DND-41 (cell line): ENCODE data around the gene ESYT2.
"Not testable (repeated sequence)": the region's sequence is repeated elsewhere in the genome, so short reads cannot be mapped to it uniquely, and the experiment has no call there.

ENCODE experiments used
- ATAC-seq: fragments of 200-7000 bp; cut with Tn5 transposase; 3 replicates; pipeline ENCODE4 v1.9.1; 2021; ENCODE audit warnings: low read depth; ENCODE audit not compliant: insufficient read depth
- DNase-seq: peaks from one replicate; pipeline ENCODE4 v3.0.0-alpha.2; 2020
- H2AFZ ChIP-seq: 2 replicates; pipeline ENCODE4 v1.6.0; 2012; ENCODE audit warnings: low read depth, low read length
- H3K27ac ChIP-seq: 2 replicates; pipeline ENCODE4 v1.5.1; 2012; ENCODE audit warnings: low read length, inconsistent platforms
- H3K27me3 ChIP-seq: fragments of 200-600 bp; sonication (generic); 2 replicates; pipeline ENCODE4 v1.6.0; 2012; ENCODE audit warnings: low read length, mild to moderate bottlenecking, inconsistent platforms; ENCODE audit not compliant: insufficient read depth, poor library complexity
- H3K36me3 ChIP-seq: 2 replicates; pipeline ENCODE4 v1.5.1; 2012; ENCODE audit warnings: low read length, inconsistent platforms; ENCODE audit not compliant: insufficient read depth
- H3K4me1 ChIP-seq: 2 replicates; pipeline ENCODE4 v1.5.1; 2012; ENCODE audit warnings: mild to moderate bottlenecking, low read length; ENCODE audit not compliant: insufficient read depth
- H3K4me2 ChIP-seq: 2 replicates; pipeline ENCODE4 v1.6.0; 2012; ENCODE audit warnings: mild to moderate bottlenecking, moderate library complexity, low read length, inconsistent platforms; ENCODE audit not compliant: insufficient read depth
- H3K4me3 ChIP-seq, 2 experiments: fragments of 200-600 bp in 1 of 2; shearing (Covaris generic) in 1 of 2; 2 replicates each; pipeline ENCODE4 v1.5.1; 2012 to 2016; ENCODE audit warnings: inconsistent platforms in 2 of 2, low read length in 2 of 2, mild to moderate bottlenecking in 2 of 2, low read depth in 1 of 2, moderate library complexity in 1 of 2
- H3K79me2 ChIP-seq: 2 replicates; pipeline ENCODE4 v1.6.0; 2012; ENCODE audit warnings: low read length, inconsistent platforms; ENCODE audit not compliant: insufficient read depth
- H3K9ac ChIP-seq: 2 replicates; pipeline ENCODE4 v1.6.0; 2012; ENCODE audit warnings: low read depth, mild to moderate bottlenecking, inconsistent platforms, low read length, moderate library complexity
- H3K9me3 ChIP-seq: 2 replicates; pipeline ENCODE4 v1.5.1; 2012; ENCODE audit warnings: low read length, moderate library complexity, mild to moderate bottlenecking, inconsistent platforms; ENCODE audit not compliant: insufficient read depth, severe bottlenecking
- H4K20me1 ChIP-seq: 2 replicates; pipeline ENCODE4 v1.6.0; 2012; ENCODE audit warnings: low read length; ENCODE audit not compliant: insufficient read depth
- EZH2 ChIP-seq: IDR thresholded peaks from 3 replicates; pipeline ENCODE4 v1.6.1; 2012; ENCODE audit warnings: borderline replicate concordance, low read depth, mild to moderate bottlenecking, moderate library complexity, low read length, inconsistent platforms; ENCODE audit not compliant: severe bottlenecking
- TF ChIP-seq, protein P1 (sequence below): IDR thresholded peaks from 2 replicates; pipeline ENCODE4 v1.5.1; 2012; ENCODE audit warnings: borderline replicate concordance, low read length, moderate library complexity, mild to moderate bottlenecking; ENCODE audit not compliant: poor library complexity, severe bottlenecking; ENCODE audit errors: extremely low read depth

Gene ESYT2

DNA sequence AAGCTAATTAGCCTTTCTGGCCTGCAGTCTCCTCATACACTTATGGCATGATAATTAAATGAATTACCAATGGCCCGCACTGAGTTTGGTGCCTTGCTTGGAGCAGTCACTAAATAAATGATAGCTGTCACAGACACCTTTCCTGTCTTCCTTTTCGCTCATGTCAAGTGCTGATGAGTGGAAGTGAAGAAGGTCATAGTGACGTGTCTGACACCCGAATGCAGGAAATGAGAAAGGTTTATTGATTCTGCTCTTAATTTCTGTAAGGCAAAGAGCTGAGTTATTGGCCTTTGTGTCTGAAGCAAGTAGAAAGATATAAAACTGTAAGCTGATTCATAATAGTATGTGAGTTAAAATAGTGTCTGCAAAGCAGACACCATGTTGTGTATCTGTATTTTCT is 13.2 kb upstream of the ESYT2 start:
- no peaks in the 10 kb centered on the region for H3K27me3 ChIP-seq
- H3K4me2 ChIP-seq: no peak overlapping the region
- peaks cover 12% of the 10 kb centered on the region for H3K9me3 ChIP-seq
- H3K27ac ChIP-seq: no peak overlapping the region
- H2AFZ ChIP-seq: no peak overlapping the region
- H3K4me3 ChIP-seq: no peak overlapping the region
- ATAC-seq (no peak), DNase-seq (no peak)
- H3K36me3 ChIP-seq: no peaks in the 10 kb centered on the region
- H3K79me2 ChIP-seq: no peaks in the 10 kb centered on the region
- no peaks in the 10 kb centered on the region for H4K20me1 ChIP-seq
- TF ChIP-seq, protein P1, sequence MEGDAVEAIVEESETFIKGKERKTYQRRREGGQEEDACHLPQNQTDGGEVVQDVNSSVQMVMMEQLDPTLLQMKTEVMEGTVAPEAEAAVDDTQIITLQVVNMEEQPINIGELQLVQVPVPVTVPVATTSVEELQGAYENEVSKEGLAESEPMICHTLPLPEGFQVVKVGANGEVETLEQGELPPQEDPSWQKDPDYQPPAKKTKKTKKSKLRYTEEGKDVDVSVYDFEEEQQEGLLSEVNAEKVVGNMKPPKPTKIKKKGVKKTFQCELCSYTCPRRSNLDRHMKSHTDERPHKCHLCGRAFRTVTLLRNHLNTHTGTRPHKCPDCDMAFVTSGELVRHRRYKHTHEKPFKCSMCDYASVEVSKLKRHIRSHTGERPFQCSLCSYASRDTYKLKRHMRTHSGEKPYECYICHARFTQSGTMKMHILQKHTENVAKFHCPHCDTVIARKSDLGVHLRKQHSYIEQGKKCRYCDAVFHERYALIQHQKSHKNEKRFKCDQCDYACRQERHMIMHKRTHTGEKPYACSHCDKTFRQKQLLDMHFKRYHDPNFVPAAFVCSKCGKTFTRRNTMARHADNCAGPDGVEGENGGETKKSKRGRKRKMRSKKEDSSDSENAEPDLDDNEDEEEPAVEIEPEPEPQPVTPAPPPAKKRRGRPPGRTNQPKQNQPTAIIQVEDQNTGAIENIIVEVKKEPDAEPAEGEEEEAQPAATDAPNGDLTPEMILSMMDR: no peak
- H3K9ac ChIP-seq: no peak overlapping the region
- H3K4me1 ChIP-seq: peaks cover 11% of the 10 kb centered on the region

DNA sequence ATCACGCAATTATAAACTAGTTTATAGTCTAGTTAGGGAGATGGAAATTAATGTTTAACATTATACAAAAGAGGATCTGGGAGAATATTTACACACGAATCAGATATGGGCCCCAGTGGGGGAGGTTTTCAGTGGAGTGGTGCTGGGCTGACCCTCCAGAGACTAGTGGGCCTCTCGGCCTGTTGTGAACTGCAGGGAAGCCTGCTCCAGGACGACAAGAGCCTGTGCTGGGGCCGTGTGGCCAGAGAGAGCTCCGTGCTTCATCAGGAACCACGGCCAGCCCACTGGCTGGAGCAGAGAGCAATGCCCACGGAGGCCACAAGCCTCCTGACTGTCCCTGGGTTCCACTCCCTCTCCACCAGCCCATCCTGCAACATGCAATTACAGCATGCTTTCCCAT is 11.3 kb upstream of the ESYT2 start:
- Histone ChIP-seq H3K27ac (no peak overlapping the region), H2AFZ (no peak overlapping the region), H3K27me3 (no peaks in the 10 kb centered on the region), H3K4me3 (no peak overlapping the region), H3K9ac (no peak overlapping the region), H3K4me2 (no peak overlapping the region), H3K9me3 (no peaks in the 10 kb centered on the region), H3K79me2 (no peaks in the 10 kb centered on the region), H3K4me1 (no peaks in the 10 kb centered on the region), H3K36me3 (no peaks in the 10 kb centered on the region), H4K20me1 (no peaks in the 10 kb centered on the region)
- TF ChIP-seq EZH2: no peak
- TF ChIP-seq, protein P1: no peak
- DNase-seq (no peak), ATAC-seq (no peak)

DNA sequence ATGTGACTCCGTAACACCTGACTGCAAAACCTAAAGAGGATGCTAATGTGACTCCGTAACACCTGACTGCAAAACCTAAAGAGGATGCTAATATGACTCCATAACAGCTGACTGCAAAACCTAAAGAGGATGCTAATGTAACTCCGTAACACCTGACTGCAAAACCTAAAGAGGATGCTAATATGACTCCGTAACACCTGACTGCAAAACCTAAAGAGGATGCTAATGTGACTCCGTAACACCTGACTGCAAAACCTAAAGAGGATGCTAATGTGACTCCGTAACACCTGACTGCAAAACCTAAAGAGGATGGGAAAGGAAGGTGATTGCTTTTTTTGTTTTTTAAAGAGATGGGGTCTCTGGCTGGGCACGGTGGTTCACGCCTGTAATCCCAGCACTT is 9.9 kb upstream of the ESYT2 start:
- DNase-seq, ATAC-seq, H3K79me2 ChIP-seq, H3K9ac ChIP-seq, H3K9me3 ChIP-seq, H2AFZ ChIP-seq, H3K36me3 ChIP-seq, H3K4me2 ChIP-seq, H3K27me3 ChIP-seq, H4K20me1 ChIP-seq, H3K4me3 ChIP-seq, H3K27ac ChIP-seq, H3K4me1 ChIP-seq: not testable (repeated sequence)

DNA sequence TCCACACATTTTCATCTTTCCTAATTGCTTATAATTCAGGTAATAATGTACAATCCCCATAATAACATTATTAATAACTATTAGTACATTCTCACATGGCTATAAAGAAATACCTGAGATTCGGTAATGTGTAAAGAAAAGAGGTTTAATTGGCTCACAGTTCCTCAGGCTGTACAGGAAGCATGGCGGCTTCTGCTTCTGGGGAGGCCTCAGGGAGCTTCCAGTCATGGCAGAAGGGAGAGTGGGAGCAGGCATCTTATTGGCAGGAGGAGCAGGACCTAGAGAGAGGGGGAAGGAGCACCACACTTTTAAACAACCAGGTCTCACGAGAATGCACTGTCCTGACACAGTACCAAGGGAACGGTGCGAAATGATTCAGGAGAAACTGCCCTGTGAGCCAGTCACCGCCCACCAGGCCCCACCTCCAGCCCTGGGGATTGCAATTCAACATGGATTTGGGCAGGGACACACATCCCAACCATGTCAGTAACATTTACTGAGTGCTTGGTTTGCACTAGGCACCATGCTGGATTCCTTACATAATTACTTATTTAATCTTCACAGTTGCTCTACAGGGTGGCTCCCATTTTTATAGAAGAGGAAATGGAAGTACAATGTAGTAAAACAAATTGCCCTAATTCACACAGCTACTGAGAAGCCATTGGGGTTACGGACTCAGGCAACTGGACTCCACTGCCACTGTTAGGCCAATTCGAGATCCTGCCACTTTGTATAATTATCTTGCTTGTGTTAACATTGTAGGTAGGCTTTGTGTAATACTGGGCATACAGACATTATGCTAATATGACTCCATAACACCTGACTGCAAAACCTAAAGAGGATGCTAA is 8.7 kb upstream of the ESYT2 start:
- no peak for ATAC-seq
- no peak overlapping the region for H3K4me3 ChIP-seq
- TF ChIP-seq, protein P1: no peak
- no peak for TF ChIP-seq EZH2
- H3K79me2 ChIP-seq: no peaks in the 10 kb centered on the region
- H2AFZ ChIP-seq: no peak overlapping the region
- H4K20me1 ChIP-seq: no peaks in the 10 kb centered on the region
- H3K4me1 ChIP-seq: no peaks in the 10 kb centered on the region
- DNase-seq: no peak
- H3K36me3 ChIP-seq: no peaks in the 10 kb centered on the region
- H3K9me3 ChIP-seq: no peaks in the 10 kb centered on the region
- H3K27ac ChIP-seq: no peak overlapping the region
- H3K27me3 ChIP-seq: no peaks in the 10 kb centered on the region
- H3K4me2 ChIP-seq: no peak overlapping the region
- H3K9ac ChIP-seq: no peak overlapping the region
